Peyer's patch (tissue), 4 donors: ENCODE data around the gene STX1A. TPM values are rescaled to one million over a fixed set of nuclear protein-coding genes. Genes with fewer than 3 reads are reported as not detected.
A peak's percentile ranks its signal among the peaks of the same experiment; 100 is the strongest.

Experiments used
- DNase-seq, 3 donors: peaks; one replicate each; pipeline ENCODE4 v3.0.0-alpha.2; 2017 to 2019
- H3K27ac ChIP-seq, 4 donors: fragments of 200-600 bp; sonication (generic); one replicate each; pipeline ENCODE4 v1.5.1; 2016 to 2019
- H3K27me3 ChIP-seq, 2 donors: fragments of 200-600 bp; sonication (generic); one replicate each; pipeline ENCODE4 v1.5.1; 2019
- H3K36me3 ChIP-seq, 3 donors: fragments of 200-600 bp; sonication (generic); one replicate each; pipeline ENCODE4 v1.5.1; 2016 to 2019
- H3K4me1 ChIP-seq, 4 donors: fragments of 200-600 bp; sonication (generic); one replicate each; pipeline ENCODE4 v1.5.1; 2016 to 2019
- H3K4me3 ChIP-seq, 4 donors: fragments of 200-600 bp; sonication (generic); 1 replicate in 3 of 4; 2 replicates in 1 of 4; pipeline ENCODE4 v1.5.1; 2016 to 2019; ENCODE audit warnings: mild to moderate bottlenecking in 1 of 4
- H3K9me3 ChIP-seq, 4 donors: fragments of 200-600 bp; sonication (generic); one replicate each; pipeline ENCODE4 v1.5.1; 2016 to 2019; ENCODE audit warnings: mild to moderate bottlenecking in 1 of 4
- CTCF ChIP-seq, 6 experiments: fragments of 450-650 bp in 4 of 6; fragments of 200-600 bp in 2 of 6; sonication (generic) in 1 of 6; IDR thresholded peaks; one replicate each; pipeline ENCODE4 v1.5.1; 2017 to 2019; ENCODE audit warnings: antibody characterized with exemption in 6 of 6, mild to moderate bottlenecking in 3 of 6, moderate library complexity in 1 of 6
- POLR2A ChIP-seq, 2 donors: fragments of 450-650 bp; IDR thresholded peaks; one replicate each; pipeline ENCODE4 v1.5.1; 2017; ENCODE audit warnings: antibody characterized with exemption in 2 of 2, mild to moderate bottlenecking in 2 of 2, moderate library complexity in 2 of 2
- total RNA-seq, 4 donors: library from RNA; depleted of rRNA; stranded (reverse); fragments of >200 nt; gene quantifications; one replicate each; pipeline ENCODE4 v1.1.0, GENCODE V29; 2016

Gene STX1A
- total RNA-seq, 4 donors from 2014 or later = 5.6 to 27.3 (median 23.3) TPM

- DNase-seq = peak in 2 of 3 donors; percentile 86
- H3K27ac ChIP-seq = peak overlapping the region in 3 of 4 donors; percentile 46 to 74 (median 64)
- H3K4me3 ChIP-seq = no peak overlapping the region
- peaks cover 0 to 14% (median 0%) of the 10 kb centered on the region in 4 donors for H3K4me1 ChIP-seq
- peak in 4 of 6 experiments; percentile 43 to 72 (median 68) for TF ChIP-seq CTCF (IDR thresholded peaks at IDR 0.05)
- TF ChIP-seq POLR2A (IDR thresholded peaks at IDR 0.05) = no peak
- no peaks in the 10 kb centered on the region for H3K27me3 ChIP-seq
- H3K9me3 ChIP-seq = no peaks in the 10 kb centered on the region
- peaks cover 0 to 33% (median 0%) of the 10 kb centered on the region in 3 donors for H3K36me3 ChIP-seq
These were observed 18.0 kb downstream of the STX1A start for GRCh38 chr7:73701357-73701995.

- Histone ChIP-seq H3K36me3 (peaks cover 0 to 41% (median 0%) of the 10 kb centered on the region in 3 donors), H3K4me1 (peaks cover 0 to 14% (median 0%) of the 10 kb centered on the region in 4 donors), H3K27me3 (no peaks in the 10 kb centered on the region), H3K9me3 (no peaks in the 10 kb centered on the region), H3K4me3 (no peak overlapping the region), H3K27ac (no peak overlapping the region)
- TF ChIP-seq CTCF (IDR thresholded peaks at IDR 0.05) (no peak), POLR2A (IDR thresholded peaks at IDR 0.05) (no peak)
- no peak for DNase-seq
These were observed 18.8 kb downstream of the STX1A start for GRCh38 chr7:73700581-73701134.

GRCh38 chr7:73700069-73700423 is 19.4 kb downstream of the STX1A start:
- TF ChIP-seq CTCF (IDR thresholded peaks at IDR 0.05) (no peak), POLR2A (IDR thresholded peaks at IDR 0.05) (no peak)

GRCh38 chr7:73699370-73700068 is 19.9 kb downstream of the STX1A start:
- Histone ChIP-seq H3K4me3 (no peak overlapping the region), H3K4me1 (peaks cover 0 to 5% (median 0%) of the 10 kb centered on the region in 4 donors), H3K27ac (no peak overlapping the region), H3K9me3 (no peaks in the 10 kb centered on the region), H3K36me3 (peaks cover 0 to 51% (median 0%) of the 10 kb centered on the region in 3 donors), H3K27me3 (no peaks in the 10 kb centered on the region)
- no peak for TF ChIP-seq CTCF (IDR thresholded peaks at IDR 0.05)
- no peak for TF ChIP-seq POLR2A (IDR thresholded peaks at IDR 0.05)
- DNase-seq = no peak

More at GRCh38 chr7:73700069-73700423, 19.4 kb downstream of the STX1A start:
- peaks cover 0 to 10% (median 0%) of the 10 kb centered on the region in 4 donors for H3K4me1 ChIP-seq
- H3K27ac ChIP-seq = no peak overlapping the region
- no peak for DNase-seq
- H3K27me3 ChIP-seq = no peaks in the 10 kb centered on the region
- no peak overlapping the region for H3K4me3 ChIP-seq
- peaks cover 0 to 46% (median 0%) of the 10 kb centered on the region in 3 donors for H3K36me3 ChIP-seq
- H3K9me3 ChIP-seq = no peaks in the 10 kb centered on the region

GRCh38 chr7:73698410-73698809 is 21.1 kb downstream of the STX1A start:
- Histone ChIP-seq H3K36me3 (peaks cover 0 to 62% (median 0%) of the 10 kb centered on the region in 3 donors), H3K9me3 (no peaks in the 10 kb centered on the region)
- no peak for DNase-seq

More at GRCh38 chr7:73698410-73698809, 21.1 kb downstream of the STX1A start:
- H3K27ac ChIP-seq = no peak overlapping the region
- H3K4me3 ChIP-seq = no peak overlapping the region
- H3K4me1 ChIP-seq = no peaks in the 10 kb centered on the region
- no peaks in the 10 kb centered on the region for H3K27me3 ChIP-seq
- TF ChIP-seq CTCF (IDR thresholded peaks at IDR 0.05) (no peak), POLR2A (IDR thresholded peaks at IDR 0.05) (no peak)
